Nephron progenitor cell (in vitro differentiated cells): Measurements from ENCODE around the gene MCTP1.

ENCODE experiments used
- DNase-seq: peaks from one replicate; pipeline ENCODE4 v3.0.0; 2021
- H3K27ac Mint-ChIP-seq: 2 replicates; pipeline ENCODE4 v1.8.0; 2021; ENCODE audit warnings: mild to moderate bottlenecking, moderate library complexity, mixed read lengths
- H3K27me3 Mint-ChIP-seq: 2 replicates; pipeline ENCODE4 v1.8.0; 2021; ENCODE audit warnings: mild to moderate bottlenecking, low read depth, mixed read lengths; ENCODE audit not compliant: poor library complexity
- H3K36me3 Mint-ChIP-seq: 2 replicates; pipeline ENCODE4 v1.8.0; 2021; ENCODE audit warnings: low read depth, mixed read lengths
- H3K4me1 Mint-ChIP-seq: 2 replicates; pipeline ENCODE4 v1.8.0; 2021; ENCODE audit warnings: mixed read lengths
- H3K4me3 Mint-ChIP-seq: 2 replicates; pipeline ENCODE4 v1.8.0; 2021; ENCODE audit warnings: mild to moderate bottlenecking, moderate library complexity, mixed read lengths
- H3K9me3 Mint-ChIP-seq: 2 replicates; pipeline ENCODE4 v1.8.0; 2021; ENCODE audit warnings: mild to moderate bottlenecking, moderate library complexity, mixed read lengths
- CTCF ChIP-seq: fragments of 200-600 bp; sonication (generic); IDR thresholded peaks from 2 replicates; pipeline ENCODE4 v1.5.0; 2021; ENCODE audit warnings: antibody characterized with exemption

The MCTP1 gene

GRCh38 chr5:95111141-95111540 lies 173.8 kb downstream of the MCTP1 start:
- no peaks in the 10 kb centered on the region for H3K4me1 Mint-ChIP-seq
- H3K4me3 Mint-ChIP-seq, result no peak overlapping the region
- H3K36me3 Mint-ChIP-seq, result peaks cover 7% of the 10 kb centered on the region
- no peak for DNase-seq
- no peak for TF ChIP-seq CTCF
- peaks cover 4% of the 10 kb centered on the region for H3K27me3 Mint-ChIP-seq
- peaks cover 13% of the 10 kb centered on the region for H3K9me3 Mint-ChIP-seq
- H3K27ac Mint-ChIP-seq, result no peak overlapping the region

- Mint-ChIP-seq H3K9me3 (peaks cover 3% of the 10 kb centered on the region), H3K27ac (no peak overlapping the region), H3K27me3 (peaks cover 4% of the 10 kb centered on the region), H3K4me1 (no peaks in the 10 kb centered on the region), H3K36me3 (no peaks in the 10 kb centered on the region), H3K4me3 (no peak overlapping the region)
- DNase-seq, result no peak
- no peak for TF ChIP-seq CTCF
Measured at GRCh38 chr5:95110118-95110517, 174.8 kb downstream of the MCTP1 start.

GRCh38 chr5:95107138-95107537 lies 177.8 kb downstream of the MCTP1 start:
- TF ChIP-seq CTCF, result no peak
- no peak overlapping the region for H3K27ac Mint-ChIP-seq
- H3K9me3 Mint-ChIP-seq, result no peaks in the 10 kb centered on the region
- H3K36me3 Mint-ChIP-seq, result no peaks in the 10 kb centered on the region
- no peaks in the 10 kb centered on the region for H3K4me1 Mint-ChIP-seq
- DNase-seq, result no peak
- H3K27me3 Mint-ChIP-seq, result peaks cover 4% of the 10 kb centered on the region
- H3K4me3 Mint-ChIP-seq, result no peak overlapping the region

GRCh38 chr5:95105638-95106037 lies 179.3 kb downstream of the MCTP1 start:
- TF ChIP-seq CTCF, result no peak
- no peaks in the 10 kb centered on the region for H3K36me3 Mint-ChIP-seq
- no peak for DNase-seq
- H3K27ac Mint-ChIP-seq, result no peak overlapping the region
- no peak overlapping the region for H3K4me3 Mint-ChIP-seq
- no peaks in the 10 kb centered on the region for H3K4me1 Mint-ChIP-seq
- H3K9me3 Mint-ChIP-seq, result no peaks in the 10 kb centered on the region
- H3K27me3 Mint-ChIP-seq, result peaks cover 4% of the 10 kb centered on the region

GRCh38 chr5:95102687-95103086 lies 182.2 kb downstream of the MCTP1 start:
- no peak for DNase-seq
- peaks cover 3% of the 10 kb centered on the region for H3K27me3 Mint-ChIP-seq
- H3K36me3 Mint-ChIP-seq, result no peaks in the 10 kb centered on the region
- H3K9me3 Mint-ChIP-seq, result peaks cover 6% of the 10 kb centered on the region
- H3K4me3 Mint-ChIP-seq, result no peak overlapping the region
- no peak for TF ChIP-seq CTCF
- no peak overlapping the region for H3K27ac Mint-ChIP-seq
- no peaks in the 10 kb centered on the region for H3K4me1 Mint-ChIP-seq

GRCh38 chr5:95102080-95102479 lies 182.8 kb downstream of the MCTP1 start:
- DNase-seq, result no peak
- no peak for TF ChIP-seq CTCF
- Mint-ChIP-seq H3K4me3 (no peak overlapping the region), H3K9me3 (peaks cover 9% of the 10 kb centered on the region), H3K36me3 (no peaks in the 10 kb centered on the region), H3K27ac (no peak overlapping the region), H3K4me1 (no peaks in the 10 kb centered on the region), H3K27me3 (no peaks in the 10 kb centered on the region)
